SK-N-SH treated with all-trans-retinoic acid at 6 μM for 48 hours (cell line): ENCODE results near the gene SRI.

Experiments
- ATAC-seq: fragments of 200-7000 bp; cut with Tn5 transposase; 3 replicates; pipeline ENCODE4 v1.9.1; 2020; ENCODE audit warnings: mild to moderate bottlenecking, moderate library complexity
- ARNTL ChIP-seq: fragments of 450-650 bp; formaldehyde crosslinking; IDR thresholded peaks from 2 replicates; pipeline ENCODE4 v1.5.0; 2020; ENCODE audit warnings: low read depth, mild to moderate bottlenecking, moderate library complexity, borderline replicate concordance
- BACH2 ChIP-seq: fragments of 250-450 bp; sonication (Bioruptor Pico); IDR thresholded peaks from 2 replicates; pipeline ENCODE4 v1.9.0; 2021; ENCODE audit warnings: mild to moderate bottlenecking, borderline replicate concordance
- CSDC2 ChIP-seq: fragments of 250-450 bp; sonication (Bioruptor Pico); IDR thresholded peaks from 2 replicates; pipeline ENCODE4 v1.5.0; 2020; ENCODE audit warnings: mild to moderate bottlenecking, moderate library complexity
- ESRRG ChIP-seq: fragments of 250-450 bp; sonication (Bioruptor Pico); IDR thresholded peaks from 2 replicates; pipeline ENCODE4 v1.6.1; 2021; ENCODE audit warnings: mild to moderate bottlenecking
- GLIS3 ChIP-seq: fragments of 250-450 bp; sonication (Bioruptor Pico); IDR thresholded peaks from 2 replicates; pipeline ENCODE4 v1.5.0; 2020; ENCODE audit warnings: mild to moderate bottlenecking, moderate library complexity
- OSR1 ChIP-seq: fragments of 250-450 bp; sonication (Bioruptor Pico); IDR thresholded peaks from 2 replicates; pipeline ENCODE4 v1.8.0; 2022; ENCODE audit warnings: moderate library complexity, mild to moderate bottlenecking, inconsistent platforms
- PPARA ChIP-seq: fragments of 250-450 bp; sonication (Bioruptor Pico); IDR thresholded peaks from 2 replicates; pipeline ENCODE4 v1.5.0; 2020; ENCODE audit warnings: mild to moderate bottlenecking, borderline replicate concordance
- RARB ChIP-seq: fragments of 250-450 bp; sonication (Bioruptor Pico); IDR thresholded peaks from 2 replicates; pipeline ENCODE4 v1.8.0; 2021; ENCODE audit warnings: mild to moderate bottlenecking, moderate library complexity
- TCF4 ChIP-seq: fragments of 250-450 bp; sonication (Bioruptor Pico); IDR thresholded peaks from 2 replicates; pipeline ENCODE4 v1.8.0; 2021; ENCODE audit warnings: mild to moderate bottlenecking, moderate library complexity, borderline replicate concordance
- TOX ChIP-seq: fragments of 250-450 bp; sonication (Bioruptor Pico); IDR thresholded peaks from 2 replicates; pipeline ENCODE4 v1.8.0; 2021; ENCODE audit warnings: mild to moderate bottlenecking, moderate library complexity, borderline replicate concordance
- ZFP3 ChIP-seq: fragments of 250-450 bp; sonication (Bioruptor Pico); IDR thresholded peaks from 2 replicates; pipeline ENCODE4 v1.5.0; 2020; ENCODE audit warnings: mild to moderate bottlenecking, moderate library complexity
- ZFP30 ChIP-seq: fragments of 450-650 bp; formaldehyde crosslinking; IDR thresholded peaks from 2 replicates; pipeline ENCODE4 v1.5.0; 2022; ENCODE audit warnings: mild to moderate bottlenecking, moderate library complexity
- ZNF70 ChIP-seq: fragments of 450-650 bp; formaldehyde crosslinking; IDR thresholded peaks from 2 replicates; pipeline ENCODE4 v1.5.0; 2020; ENCODE audit warnings: mild to moderate bottlenecking, moderate library complexity
- ZNF8 ChIP-seq: fragments of 450-650 bp; formaldehyde crosslinking; IDR thresholded peaks from 2 replicates; pipeline ENCODE4 v1.5.0; 2020; ENCODE audit warnings: mild to moderate bottlenecking, moderate library complexity
- TF ChIP-seq, protein P1 (sequence below): fragments of 250-450 bp; sonication (Bioruptor Pico); IDR thresholded peaks from 2 replicates; pipeline ENCODE4 v1.5.0; 2020; ENCODE audit warnings: mild to moderate bottlenecking, moderate library complexity
- TF ChIP-seq, protein P2 (sequence below): fragments of 250-450 bp; sonication (Bioruptor Pico); IDR thresholded peaks from 2 replicates; pipeline ENCODE4 v1.8.0; 2021; ENCODE audit warnings: low read depth, mild to moderate bottlenecking, moderate library complexity, borderline replicate concordance
- TF ChIP-seq, protein P3 (sequence below): fragments of 250-450 bp; sonication (Bioruptor Pico); IDR thresholded peaks from 2 replicates; pipeline ENCODE4 v1.5.1; 2020; ENCODE audit warnings: low read depth, mild to moderate bottlenecking, moderate library complexity
- TF ChIP-seq, protein P4 (sequence below): fragments of 250-450 bp; sonication (Bioruptor Pico); IDR thresholded peaks from 2 replicates; pipeline ENCODE4 v1.5.1; 2021; ENCODE audit warnings: mild to moderate bottlenecking, moderate library complexity
- TF ChIP-seq, protein P5 (sequence below): fragments of 250-450 bp; sonication (Bioruptor Pico); IDR thresholded peaks from 2 replicates; pipeline ENCODE4 v1.8.0; 2020; ENCODE audit warnings: mild to moderate bottlenecking, moderate library complexity, borderline replicate concordance

SRI gene

DNA sequence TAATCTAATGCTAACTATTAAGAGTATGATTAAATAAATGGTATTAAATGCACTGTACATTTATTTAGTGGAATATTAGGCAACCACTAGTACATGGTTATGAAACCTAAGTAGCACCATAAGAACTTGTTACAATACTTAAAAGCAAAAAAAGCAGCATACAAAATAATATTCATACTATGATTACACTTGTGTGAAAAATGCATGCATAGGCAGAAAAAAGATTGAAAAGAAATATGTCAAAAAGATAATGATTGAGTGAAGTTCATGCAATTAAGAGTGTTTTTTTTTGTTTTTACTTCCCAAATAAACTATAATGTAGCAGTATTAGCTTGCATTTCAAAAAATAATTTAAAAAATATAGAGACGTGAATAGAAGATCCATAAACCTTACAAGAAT lies 20.0 kb upstream of the SRI start:
- TF ChIP-seq ZNF70 (no peak), GLIS3 (CRISPR knock-in tag) (no peak), TCF4 (CRISPR knock-in tag) (no peak), BACH2 (CRISPR knock-in tag) (no peak), CSDC2 (no peak), RARB (no peak), PPARA (CRISPR knock-in tag) (no peak)
- TF ChIP-seq, protein P1, sequence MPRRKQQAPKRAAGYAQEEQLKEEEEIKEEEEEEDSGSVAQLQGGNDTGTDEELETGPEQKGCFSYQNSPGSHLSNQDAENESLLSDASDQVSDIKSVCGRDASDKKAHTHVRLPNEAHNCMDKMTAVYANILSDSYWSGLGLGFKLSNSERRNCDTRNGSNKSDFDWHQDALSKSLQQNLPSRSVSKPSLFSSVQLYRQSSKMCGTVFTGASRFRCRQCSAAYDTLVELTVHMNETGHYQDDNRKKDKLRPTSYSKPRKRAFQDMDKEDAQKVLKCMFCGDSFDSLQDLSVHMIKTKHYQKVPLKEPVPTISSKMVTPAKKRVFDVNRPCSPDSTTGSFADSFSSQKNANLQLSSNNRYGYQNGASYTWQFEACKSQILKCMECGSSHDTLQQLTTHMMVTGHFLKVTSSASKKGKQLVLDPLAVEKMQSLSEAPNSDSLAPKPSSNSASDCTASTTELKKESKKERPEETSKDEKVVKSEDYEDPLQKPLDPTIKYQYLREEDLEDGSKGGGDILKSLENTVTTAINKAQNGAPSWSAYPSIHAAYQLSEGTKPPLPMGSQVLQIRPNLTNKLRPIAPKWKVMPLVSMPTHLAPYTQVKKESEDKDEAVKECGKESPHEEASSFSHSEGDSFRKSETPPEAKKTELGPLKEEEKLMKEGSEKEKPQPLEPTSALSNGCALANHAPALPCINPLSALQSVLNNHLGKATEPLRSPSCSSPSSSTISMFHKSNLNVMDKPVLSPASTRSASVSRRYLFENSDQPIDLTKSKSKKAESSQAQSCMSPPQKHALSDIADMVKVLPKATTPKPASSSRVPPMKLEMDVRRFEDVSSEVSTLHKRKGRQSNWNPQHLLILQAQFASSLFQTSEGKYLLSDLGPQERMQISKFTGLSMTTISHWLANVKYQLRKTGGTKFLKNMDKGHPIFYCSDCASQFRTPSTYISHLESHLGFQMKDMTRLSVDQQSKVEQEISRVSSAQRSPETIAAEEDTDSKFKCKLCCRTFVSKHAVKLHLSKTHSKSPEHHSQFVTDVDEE (CRISPR knock-in tag): no peak
- TF ChIP-seq, protein P2, sequence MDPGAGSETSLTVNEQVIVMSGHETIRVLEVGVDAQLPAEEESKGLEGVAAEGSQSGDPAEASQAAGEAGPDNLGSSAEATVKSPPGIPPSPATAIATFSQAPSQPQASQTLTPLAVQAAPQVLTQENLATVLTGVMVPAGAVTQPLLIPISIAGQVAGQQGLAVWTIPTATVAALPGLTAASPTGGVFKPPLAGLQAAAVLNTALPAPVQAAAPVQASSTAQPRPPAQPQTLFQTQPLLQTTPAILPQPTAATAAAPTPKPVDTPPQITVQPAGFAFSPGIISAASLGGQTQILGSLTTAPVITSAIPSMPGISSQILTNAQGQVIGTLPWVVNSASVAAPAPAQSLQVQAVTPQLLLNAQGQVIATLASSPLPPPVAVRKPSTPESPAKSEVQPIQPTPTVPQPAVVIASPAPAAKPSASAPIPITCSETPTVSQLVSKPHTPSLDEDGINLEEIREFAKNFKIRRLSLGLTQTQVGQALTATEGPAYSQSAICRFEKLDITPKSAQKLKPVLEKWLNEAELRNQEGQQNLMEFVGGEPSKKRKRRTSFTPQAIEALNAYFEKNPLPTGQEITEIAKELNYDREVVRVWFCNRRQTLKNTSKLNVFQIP (CRISPR knock-in tag): no peak
- TF ChIP-seq, protein P3, sequence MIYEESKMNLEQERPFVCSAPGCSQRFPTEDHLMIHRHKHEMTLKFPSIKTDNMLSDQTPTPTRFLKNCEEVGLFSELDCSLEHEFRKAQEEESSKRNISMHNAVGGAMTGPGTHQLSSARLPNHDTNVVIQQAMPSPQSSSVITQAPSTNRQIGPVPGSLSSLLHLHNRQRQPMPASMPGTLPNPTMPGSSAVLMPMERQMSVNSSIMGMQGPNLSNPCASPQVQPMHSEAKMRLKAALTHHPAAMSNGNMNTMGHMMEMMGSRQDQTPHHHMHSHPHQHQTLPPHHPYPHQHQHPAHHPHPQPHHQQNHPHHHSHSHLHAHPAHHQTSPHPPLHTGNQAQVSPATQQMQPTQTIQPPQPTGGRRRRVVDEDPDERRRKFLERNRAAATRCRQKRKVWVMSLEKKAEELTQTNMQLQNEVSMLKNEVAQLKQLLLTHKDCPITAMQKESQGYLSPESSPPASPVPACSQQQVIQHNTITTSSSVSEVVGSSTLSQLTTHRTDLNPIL (CRISPR knock-in tag): no peak
- ATAC-seq: no peak

DNA sequence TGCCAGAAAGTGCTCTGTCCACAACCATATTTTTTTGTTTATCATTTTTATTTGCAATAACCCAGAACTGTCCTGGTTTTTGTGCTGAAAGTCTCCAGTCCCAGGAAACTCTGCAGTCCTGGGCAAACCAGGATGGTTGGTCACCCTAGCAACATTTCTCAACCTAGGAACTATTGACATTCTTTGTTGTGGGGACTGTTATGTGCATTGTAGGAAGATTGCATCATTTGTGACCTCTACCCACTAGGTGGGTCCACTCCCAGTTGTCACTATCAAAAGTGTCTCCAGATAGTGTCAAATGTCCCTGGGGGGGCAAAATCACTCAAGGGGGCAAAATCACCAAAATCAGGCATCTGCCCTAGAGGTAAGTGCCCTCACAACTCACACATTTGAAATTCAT lies 14.0 kb upstream of the SRI start:
- TF ChIP-seq OSR1 (CRISPR knock-in tag) (no peak), ESRRG (no peak), ZNF70 (no peak), PPARA (CRISPR knock-in tag) (no peak), ZNF8 (no peak), ZFP30 (CRISPR knock-in tag) (no peak), GLIS3 (CRISPR knock-in tag) (no peak), RARB (no peak), TOX (CRISPR knock-in tag) (no peak), ARNTL (no peak), ZFP3 (CRISPR knock-in tag) (no peak)
- TF ChIP-seq, protein P4, sequence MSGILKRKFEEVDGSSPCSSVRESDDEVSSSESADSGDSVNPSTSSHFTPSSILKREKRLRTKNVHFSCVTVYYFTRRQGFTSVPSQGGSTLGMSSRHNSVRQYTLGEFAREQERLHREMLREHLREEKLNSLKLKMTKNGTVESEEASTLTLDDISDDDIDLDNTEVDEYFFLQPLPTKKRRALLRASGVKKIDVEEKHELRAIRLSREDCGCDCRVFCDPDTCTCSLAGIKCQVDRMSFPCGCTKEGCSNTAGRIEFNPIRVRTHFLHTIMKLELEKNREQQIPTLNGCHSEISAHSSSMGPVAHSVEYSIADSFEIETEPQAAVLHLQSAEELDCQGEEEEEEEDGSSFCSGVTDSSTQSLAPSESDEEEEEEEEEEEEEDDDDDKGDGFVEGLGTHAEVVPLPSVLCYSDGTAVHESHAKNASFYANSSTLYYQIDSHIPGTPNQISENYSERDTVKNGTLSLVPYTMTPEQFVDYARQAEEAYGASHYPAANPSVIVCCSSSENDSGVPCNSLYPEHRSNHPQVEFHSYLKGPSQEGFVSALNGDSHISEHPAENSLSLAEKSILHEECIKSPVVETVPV: no peak
- TF ChIP-seq, protein P2 (CRISPR knock-in tag): no peak
- TF ChIP-seq, protein P5, sequence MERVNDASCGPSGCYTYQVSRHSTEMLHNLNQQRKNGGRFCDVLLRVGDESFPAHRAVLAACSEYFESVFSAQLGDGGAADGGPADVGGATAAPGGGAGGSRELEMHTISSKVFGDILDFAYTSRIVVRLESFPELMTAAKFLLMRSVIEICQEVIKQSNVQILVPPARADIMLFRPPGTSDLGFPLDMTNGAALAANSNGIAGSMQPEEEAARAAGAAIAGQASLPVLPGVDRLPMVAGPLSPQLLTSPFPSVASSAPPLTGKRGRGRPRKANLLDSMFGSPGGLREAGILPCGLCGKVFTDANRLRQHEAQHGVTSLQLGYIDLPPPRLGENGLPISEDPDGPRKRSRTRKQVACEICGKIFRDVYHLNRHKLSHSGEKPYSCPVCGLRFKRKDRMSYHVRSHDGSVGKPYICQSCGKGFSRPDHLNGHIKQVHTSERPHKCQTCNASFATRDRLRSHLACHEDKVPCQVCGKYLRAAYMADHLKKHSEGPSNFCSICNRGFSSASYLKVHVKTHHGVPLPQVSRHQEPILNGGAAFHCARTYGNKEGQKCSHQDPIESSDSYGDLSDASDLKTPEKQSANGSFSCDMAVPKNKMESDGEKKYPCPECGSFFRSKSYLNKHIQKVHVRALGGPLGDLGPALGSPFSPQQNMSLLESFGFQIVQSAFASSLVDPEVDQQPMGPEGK (CRISPR knock-in tag): no peak
- TF ChIP-seq, protein P1 (CRISPR knock-in tag): no peak
- no peak for ATAC-seq
